Endothelial cell of umbilical vein (primary cell): ENCODE data around the gene NCK2. TPM values are rescaled to one million over a fixed set of nuclear protein-coding genes. Genes with fewer than 3 reads are reported as not detected.

ENCODE experiments used
- BruUV-seq: library from RNA; stranded (reverse); fragments of 400-500 nt; replicated peaks from 2 replicates; lab custom pipeline; 2021; lab: Mats Ljungman, UMichigan
- CTCF ChIA-PET: fragments of 300-600, 350-600 bp; sonication (Branson Sonifier 250); formaldehyde crosslinking; loops from one replicate; lab custom pipeline; 2021; ENCODE audit warnings: antibody characterized with exemption, inconsistent platforms; lab: Charles Lee
- POLR2A ChIA-PET: fragments of 300-600, 350-600 bp; sonication (Branson Sonifier 250); formaldehyde crosslinking; loops from one replicate; lab custom pipeline; 2021; ENCODE audit warnings: antibody characterized with exemption, inconsistent platforms; lab: Charles Lee
- DNase-seq: peaks from one replicate; pipeline ENCODE4 v3.0.0-alpha.2; 2011; ENCODE audit warnings: low read depth, low spot score
- FAIRE-seq: peaks from 2 replicates; lab custom pipeline; 2011; peaks lifted over from hg19 to GRCh38; lab: Jason Lieb, UNC
- H2AFZ ChIP-seq: 2 replicates; pipeline ENCODE4 v1.6.0; 2012; ENCODE audit warnings: low read depth, low read length, control low read depth, inconsistent platforms
- H3K27ac ChIP-seq: 2 replicates; pipeline ENCODE4 v1.5.1; 2011; ENCODE audit warnings: low read depth, mild to moderate bottlenecking, control low read depth, low read length, moderate library complexity; ENCODE audit not compliant: insufficient read depth
- H3K27me3 ChIP-seq, 2 experiments: 2 replicates each; pipeline versions ENCODE4 v1.6.0 to v1.6.1; 2011; ENCODE audit warnings: low read length in 2 of 2, mixed read lengths in 1 of 2; ENCODE audit not compliant: control insufficient read depth in 2 of 2, insufficient read depth in 2 of 2
- H3K36me3 ChIP-seq, 2 experiments: 2 replicates in 1 of 2; 3 replicates in 1 of 2; pipeline ENCODE4 v1.5.1; 2011; ENCODE audit warnings: low read length in 2 of 2, mild to moderate bottlenecking in 1 of 2, moderate library complexity in 1 of 2; ENCODE audit not compliant: control insufficient read depth in 2 of 2, insufficient read depth in 2 of 2; ENCODE audit errors: extremely low read depth in 1 of 2
- H3K4me1 ChIP-seq: 3 replicates; pipeline ENCODE4 v1.5.1; 2011; ENCODE audit warnings: mild to moderate bottlenecking, low read length; ENCODE audit not compliant: control insufficient read depth, insufficient read depth; ENCODE audit errors: extremely low read depth
- H3K4me2 ChIP-seq: 2 replicates; pipeline ENCODE4 v1.6.1; 2011; ENCODE audit warnings: low read length, control low read depth, mixed read lengths; ENCODE audit not compliant: insufficient read depth
- H3K4me3 ChIP-seq, 3 experiments: fragments of 200-600 bp in 1 of 3; sonication (generic), shearing (Covaris generic) in 1 of 3; replicated peaks in 1 of 3; 2 replicates each; pipeline ENCODE4 v1.5.1; 2011 to 2016; ENCODE audit warnings: control low read depth in 3 of 3, low read length in 3 of 3, mild to moderate bottlenecking in 2 of 3, inconsistent platforms in 1 of 3, low read depth in 1 of 3, moderate library complexity in 1 of 3; ENCODE audit not compliant: insufficient read depth in 1 of 3
- H3K79me2 ChIP-seq: 2 replicates; pipeline ENCODE4 v1.6.0; 2012; ENCODE audit warnings: low read length, inconsistent platforms; ENCODE audit not compliant: control insufficient read depth, insufficient read depth
- H3K9ac ChIP-seq: replicated peaks from 2 replicates; pipeline ENCODE3; 2011; ENCODE audit warnings: low read length, control low read depth; ENCODE audit not compliant: insufficient read depth; ENCODE audit errors: extremely low read depth
- H3K9me1 ChIP-seq: replicated peaks from 3 replicates; pipeline ENCODE4 v1.6.0; 2011; ENCODE audit warnings: mild to moderate bottlenecking, low read length; ENCODE audit not compliant: control insufficient read depth, insufficient read depth; ENCODE audit errors: extremely low read depth
- H3K9me3 ChIP-seq: replicated peaks from 2 replicates; pipeline ENCODE4 v1.5.1; 2012; ENCODE audit warnings: low read length, inconsistent platforms; ENCODE audit not compliant: control insufficient read depth, insufficient read depth
- H4K20me1 ChIP-seq: replicated peaks from 2 replicates; pipeline ENCODE3; 2011; ENCODE audit warnings: mild to moderate bottlenecking, low read length; ENCODE audit not compliant: control insufficient read depth, insufficient read depth; ENCODE audit errors: extremely low read depth
- CTCF ChIP-seq, 2 donors: IDR thresholded peaks; 1 replicate in 1 of 2; 2 replicates in 1 of 2; pipeline ENCODE4 v1.5.1; 2011; ENCODE audit warnings: low read length in 2 of 2, mild to moderate bottlenecking in 2 of 2, moderate library complexity in 2 of 2, control low read depth in 1 of 2, inconsistent platforms in 1 of 2, low read depth in 1 of 2; ENCODE audit not compliant: insufficient read depth in 1 of 2; ENCODE audit errors: extremely low read depth in 1 of 2
- GATA2 ChIP-seq: IDR thresholded peaks from 2 replicates; pipeline ENCODE4 v1.7.0; 2011; ENCODE audit warnings: low read depth, mild to moderate bottlenecking, moderate library complexity, mixed read lengths, low read length; ENCODE audit not compliant: insufficient read length, insufficient read depth
- MYC ChIP-seq: IDR thresholded peaks from one replicate; pipeline ENCODE4 v1.6.1; 2011; ENCODE audit warnings: mild to moderate bottlenecking, low read depth, low read length
- POLR2AphosphoS5 ChIP-seq: IDR thresholded peaks from 2 replicates; pipeline ENCODE4 v1.6.1; 2012; ENCODE audit warnings: low read depth, mild to moderate bottlenecking, control low read depth, low read length, moderate library complexity; ENCODE audit not compliant: insufficient read depth
- dilution Hi-C: fragments of 300-500 bp; cut with MboI; formaldehyde crosslinking; loops from one replicate; pipeline ENCODE4 v1.15.0; 2019; ENCODE audit warnings: low sequenced_read_pairs; ENCODE audit not compliant: extremely low pct_ligation_motif_present
- intact Hi-C: fragments of 100-400 bp; cut with micrococcal nuclease; formaldehyde crosslinking; loops from one replicate; pipeline ENCODE4 v1.10.0; 2022
- polyA plus RNA-seq, 4 experiments: library from polyadenylated mRNA; depleted of rRNA in 3 of 4; stranded (reverse) in 3 of 4; unstranded in 1 of 4; fragments of >200 nt; gene quantifications; 2 replicates each; pipeline versions ENCODE4 v1.2.1 to v1.2.3, GENCODE V29; 2011 to 2012; ENCODE audit warnings: missing spikeins in 1 of 4
- total RNA-seq: library from RNA; stranded (reverse); gene quantifications from 2 replicates; pipeline ENCODE4 v1.2.3, GENCODE V29; 2021

NCK2 gene
- total and polyA plus RNA-seq, 2 donors (not counting 3 experiments of a cell fraction or from before 2014, with no cell fraction given): 23.8 to 39.1 TPM

GRCh38 chr2:105842555-105842954, 97.8 kb downstream of the NCK2 start:
- Histone ChIP-seq H3K27ac (no peak overlapping the region), H3K79me2 (peaks cover 2% of the 10 kb centered on the region), H3K4me3 (no peak overlapping the region), H3K27me3 (no peaks in the 10 kb centered on the region), H3K4me1 (no peaks in the 10 kb centered on the region), H3K9ac (no peak overlapping the region), H3K4me2 (no peak overlapping the region), H3K9me3 (no peaks in the 10 kb centered on the region), H3K36me3 (no peaks in the 10 kb centered on the region), H4K20me1 (no peaks in the 10 kb centered on the region), H3K9me1 (no peaks in the 10 kb centered on the region), H2AFZ (no peak overlapping the region)
- no peak for TF ChIP-seq GATA2
- no peak for TF ChIP-seq POLR2AphosphoS5
- TF ChIP-seq MYC: no peak
- TF ChIP-seq CTCF (IDR thresholded peaks at IDR 0.05; ENCODE audit: extremely low read depth in 1 of 2, insufficient read depth in 1 of 2, low read depth in 1 of 2, low read length in 2 of 2): no peak
- FAIRE-seq: no peak
- POLR2A ChIA-PET: no interaction called here
- DNase-seq: no peak
- CTCF ChIA-PET: no interaction called here
- intact Hi-C loops (no loop called here), dilution Hi-C loops (no loop called here)
- BruUV-seq: no TSS peak
